NCI-H1436 treated with DMSO at 0.1 percent for 48 hours (cell line): Measurements from ENCODE around the gene MEIS1.
"Not testable (repeated sequence)": the region's sequence is repeated elsewhere in the genome, so short reads cannot be mapped to it uniquely, and the experiment has no call there.

Experiments
- DNase-seq: peaks from one replicate; lab custom pipeline; 2025; lab: John Stamatoyannopoulos, UW

The MEIS1 gene

DNA sequence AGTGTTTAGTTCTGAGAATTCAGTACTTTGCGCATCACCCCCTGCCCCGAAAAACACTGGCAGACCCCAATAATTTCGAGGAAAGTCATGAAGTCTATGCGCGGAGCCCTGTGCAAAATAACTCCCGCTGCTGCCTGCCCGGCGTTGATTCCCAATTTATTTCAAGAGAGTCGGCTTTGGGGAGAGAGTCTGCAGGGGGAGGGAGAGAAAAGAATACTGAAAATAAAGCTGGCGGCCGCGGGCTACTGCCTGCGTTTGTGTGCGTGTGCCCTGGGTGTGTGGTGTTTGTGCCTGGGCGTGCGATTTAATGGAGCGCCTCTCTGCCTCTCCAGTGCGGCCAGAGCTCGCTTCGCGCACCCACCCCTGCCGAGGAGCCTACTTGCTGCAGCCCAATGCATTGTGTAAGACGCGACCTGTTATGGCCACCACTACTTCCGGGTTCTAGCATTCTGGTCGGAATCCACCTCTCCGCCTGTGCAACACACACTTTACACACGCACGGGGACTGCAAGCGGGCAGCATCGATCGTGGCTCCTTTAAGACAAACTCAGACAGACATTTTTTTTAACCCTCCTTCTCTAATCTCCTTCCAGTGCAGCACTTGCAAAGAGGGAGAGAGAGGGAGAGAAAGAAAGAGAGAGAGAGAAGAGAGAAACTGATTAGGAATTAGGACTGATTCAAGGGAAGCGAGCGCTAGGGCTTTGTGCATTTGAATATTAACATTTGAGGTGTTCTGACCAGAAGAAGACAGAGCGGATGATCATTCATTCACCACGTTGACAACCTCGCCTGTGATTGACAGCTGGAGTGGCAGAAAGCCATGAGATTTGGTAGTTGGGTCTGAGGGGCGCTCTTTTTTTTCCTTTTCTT, at the start of gene MEIS1:
MEIS1 (plus strand) TSS at position 447 of the 870 bp plus-strand sequence. CDS start 732 bp downstream, outside the sequence.
- DNase-seq: peak; percentile 70

DNA sequence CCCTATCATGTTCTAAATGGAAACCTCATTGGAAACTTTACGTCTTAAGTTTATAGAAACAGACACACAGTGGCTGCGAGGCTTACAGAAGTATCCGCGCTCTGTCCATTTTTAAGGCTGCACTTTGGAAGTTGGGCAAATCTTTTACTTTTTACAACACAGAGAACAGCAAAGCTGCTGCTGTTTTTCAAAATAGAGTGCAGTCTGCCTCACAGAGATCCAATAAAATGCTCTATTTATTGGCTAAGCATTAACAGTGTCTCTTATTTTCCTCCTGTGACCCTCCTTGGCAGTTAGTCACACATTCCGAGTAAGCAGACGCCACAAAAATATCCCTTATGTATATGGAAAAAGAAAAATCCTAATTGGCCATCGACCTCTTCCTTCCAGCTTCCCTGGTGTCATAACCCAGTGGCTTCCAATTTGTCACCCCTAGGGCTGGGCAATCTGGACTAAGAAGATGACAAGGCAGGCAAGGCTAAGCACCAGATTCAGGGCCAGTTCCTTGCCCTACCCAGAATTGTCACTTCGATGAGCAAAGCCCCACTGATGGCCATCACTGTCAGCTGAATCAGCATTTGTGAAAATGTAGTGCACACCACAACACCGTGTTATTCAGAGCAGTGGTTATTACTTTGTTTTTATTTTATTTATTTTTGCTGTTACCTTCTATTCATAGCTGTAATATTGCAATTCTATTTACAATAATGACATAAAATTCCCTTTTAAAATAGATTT, 47.7 kb upstream of the MEIS1 start:
- DNase-seq: no peak

DNA sequence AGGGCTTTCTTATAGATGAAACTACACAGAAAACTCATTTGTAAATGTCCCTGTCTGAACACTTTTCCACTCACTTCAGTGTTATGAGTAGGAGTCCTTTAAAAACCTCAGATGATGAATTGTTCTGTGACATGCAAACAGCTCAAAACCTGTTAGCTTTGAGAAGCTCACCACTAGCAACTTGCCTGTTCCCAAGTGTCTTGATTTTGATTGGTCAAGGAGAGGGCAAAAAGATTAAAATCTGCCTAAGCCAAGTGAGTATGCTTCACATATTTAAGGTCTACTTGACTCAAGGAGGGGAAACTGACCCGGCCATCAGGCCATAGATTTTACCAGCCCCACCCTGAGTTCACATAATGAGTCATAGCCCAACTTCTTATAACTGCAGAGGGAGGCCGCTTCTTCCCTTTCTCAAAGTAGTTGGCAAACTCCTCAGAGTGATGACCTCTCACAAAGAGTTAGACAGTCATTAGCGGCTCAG, 45.2 kb upstream of the MEIS1 start:
- DNase-seq: no peak

DNA sequence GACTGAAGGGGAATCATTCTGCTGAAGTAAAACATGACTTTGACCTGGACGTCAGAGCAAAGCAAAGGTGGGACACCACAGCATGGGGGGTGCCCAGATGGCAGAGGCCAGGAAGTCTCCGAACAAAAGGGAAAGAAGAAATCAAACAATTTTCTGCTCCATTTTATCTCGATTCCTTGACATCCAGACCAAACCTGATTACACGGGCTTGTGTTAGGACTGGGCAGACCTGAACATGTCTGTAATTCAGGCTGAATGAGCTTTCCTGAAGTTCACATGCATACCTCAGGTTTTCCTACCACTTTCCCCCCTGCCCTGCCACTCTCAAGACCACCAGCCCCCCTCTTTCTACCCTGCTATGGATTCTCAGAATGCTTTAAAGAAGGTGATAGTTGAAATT, 44.8 kb upstream of the MEIS1 start:
- no peak for DNase-seq

DNA sequence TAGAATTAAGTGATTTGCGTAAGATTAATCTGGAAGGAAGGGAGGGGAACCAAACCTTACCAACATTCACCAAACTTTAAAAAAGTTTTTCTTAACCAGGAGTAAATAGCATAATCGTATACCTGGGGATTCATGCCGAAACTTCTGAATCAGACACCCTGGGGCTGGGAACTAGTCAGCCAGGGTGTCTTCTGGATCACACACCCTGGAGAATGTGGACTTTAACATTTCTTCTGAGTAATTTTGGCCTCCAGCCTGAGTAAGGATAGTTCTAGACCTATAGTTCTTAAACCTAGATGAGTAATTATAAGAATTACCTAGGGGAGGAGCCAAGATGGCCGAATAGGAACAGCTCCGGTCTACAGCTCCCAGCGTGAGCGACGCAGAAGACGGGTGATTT, 44.1 kb upstream of the MEIS1 start:
- DNase-seq: no peak

DNA sequence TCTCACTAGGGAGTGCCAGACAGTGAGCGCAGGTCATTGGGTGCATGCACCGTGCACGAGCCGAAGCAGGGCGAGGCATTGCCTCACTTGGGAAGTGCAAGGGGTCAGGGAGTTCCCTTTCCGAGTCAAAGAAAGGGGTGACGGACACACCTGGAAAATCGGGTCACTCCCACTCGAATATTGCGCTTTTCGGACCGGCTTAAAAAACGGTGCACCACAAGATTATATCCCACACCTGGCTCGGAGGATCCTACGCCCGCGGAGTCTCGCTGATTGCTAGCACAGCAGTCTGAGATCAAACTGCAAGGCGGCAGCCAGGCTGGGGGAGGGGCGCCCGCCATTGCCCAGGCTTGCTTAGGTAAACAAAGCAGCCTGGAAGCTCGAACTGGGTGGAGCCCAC, 43.7 kb upstream of the MEIS1 start:
- not testable (repeated sequence) for DNase-seq

DNA sequence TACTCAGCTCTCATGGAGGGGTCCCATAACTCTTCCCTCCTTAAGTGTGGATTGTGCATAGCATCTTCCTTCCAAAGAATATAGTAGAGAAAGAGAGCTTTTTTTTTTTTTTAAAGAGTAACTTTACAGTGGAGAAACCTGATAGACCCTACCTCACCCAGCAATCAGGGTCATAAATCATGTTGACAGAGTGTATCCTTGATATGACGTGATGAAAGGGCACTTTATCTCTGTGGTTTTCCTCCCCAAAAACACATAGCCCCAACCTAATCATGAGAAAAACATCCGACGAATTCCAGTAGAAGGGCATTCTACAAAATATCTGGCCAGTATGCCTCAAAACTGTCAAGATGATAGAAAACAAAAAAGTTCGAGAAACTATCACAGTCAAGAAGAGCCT, 29.5 kb upstream of the MEIS1 start:
- DNase-seq: no peak

DNA sequence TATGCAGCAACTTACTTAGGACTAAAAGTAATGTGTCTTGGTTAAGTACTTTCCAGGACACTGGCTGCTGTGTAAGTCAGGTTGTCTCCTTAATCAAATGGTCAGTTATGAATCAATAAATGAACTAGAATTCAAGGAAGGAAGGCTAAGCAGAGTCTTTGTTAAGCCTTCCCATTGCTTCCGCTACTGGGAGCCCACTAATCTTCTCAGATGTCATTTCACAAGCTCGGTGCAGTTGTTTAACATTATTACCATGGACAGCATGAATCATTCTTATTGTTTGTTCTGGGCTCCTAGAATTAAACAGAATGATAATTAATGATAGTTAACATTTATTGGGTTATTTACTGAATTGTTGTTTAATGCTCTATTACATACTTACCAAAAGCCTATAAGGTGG, 26.0 kb upstream of the MEIS1 start:
- no peak for DNase-seq

DNA sequence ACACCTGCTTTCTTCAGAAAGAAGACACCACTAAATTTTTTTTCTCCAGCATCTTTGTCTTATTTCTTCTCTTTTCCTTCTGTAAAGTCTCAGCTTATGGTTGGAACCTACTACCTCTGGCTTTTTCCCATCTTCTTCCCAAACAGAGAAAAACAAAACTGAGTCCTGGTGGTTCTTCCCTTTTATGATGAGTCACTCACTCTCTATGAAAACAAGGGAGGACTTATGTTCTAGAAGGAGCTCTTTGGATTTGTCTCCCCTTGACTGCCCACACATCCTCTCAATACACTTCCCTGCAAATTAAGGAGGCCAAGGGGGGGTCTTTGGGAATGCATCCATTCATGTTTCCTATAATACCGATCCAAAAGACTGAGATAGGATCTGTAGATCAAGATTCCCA, 22.1 kb upstream of the MEIS1 start:
- DNase-seq: no peak

DNA sequence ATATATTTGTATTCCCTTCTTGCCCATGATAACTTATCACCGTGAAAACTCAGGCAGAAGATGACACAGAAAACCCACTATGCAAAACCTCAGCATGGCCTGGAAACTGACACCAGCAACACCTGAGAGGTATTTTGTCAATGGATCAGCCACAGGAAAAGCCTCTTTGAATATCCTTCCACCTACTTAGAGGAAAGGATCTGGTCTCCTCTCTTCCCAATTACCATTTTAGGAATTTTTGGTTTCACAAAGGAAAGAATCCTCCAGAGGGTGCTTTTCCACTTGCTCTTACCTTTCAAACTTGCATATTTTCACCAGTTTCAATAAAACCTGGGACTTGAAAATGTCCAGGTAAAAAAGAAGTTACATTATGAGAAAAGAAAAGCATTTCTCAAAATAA, 20.0 kb upstream of the MEIS1 start:
- no peak for DNase-seq

DNA sequence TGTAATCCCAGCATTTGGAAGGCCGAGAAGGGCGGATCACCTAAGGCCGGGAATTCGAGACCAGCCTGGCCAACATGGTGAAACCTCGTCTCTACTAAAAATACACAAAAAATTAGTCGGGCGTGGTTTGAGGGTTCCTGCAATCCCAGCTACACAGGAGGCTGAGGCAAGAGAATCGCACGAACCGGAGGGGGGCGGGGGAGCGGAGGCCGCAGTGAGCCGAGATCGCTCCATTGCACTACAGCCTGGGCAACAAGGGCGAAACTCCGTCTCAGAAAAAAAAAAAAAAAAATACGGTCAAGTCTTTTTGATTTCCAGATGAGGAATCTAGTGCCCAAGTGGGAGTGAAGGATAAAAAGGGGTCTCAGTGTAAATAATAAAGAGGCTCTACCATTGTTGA, 16.5 kb upstream of the MEIS1 start:
- no peak for DNase-seq

DNA sequence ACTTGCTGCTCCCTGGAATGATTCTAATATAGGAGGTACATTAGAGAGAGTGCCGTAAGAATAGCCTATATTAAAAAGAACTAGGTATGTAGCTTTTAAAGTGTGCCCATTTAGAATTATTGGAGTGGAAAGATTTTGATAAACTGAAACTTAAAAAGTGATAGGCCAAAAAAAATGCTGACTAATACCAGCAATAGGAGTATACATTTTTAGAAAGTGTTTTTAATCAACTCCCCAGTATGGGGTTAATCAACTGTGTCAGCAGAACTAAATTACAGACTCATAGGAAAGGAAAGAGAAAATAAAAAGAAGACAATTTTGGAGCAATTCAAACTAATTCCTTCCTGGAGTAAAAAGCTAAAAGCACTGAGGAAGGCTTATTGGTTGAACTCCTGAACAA, 13.3 kb upstream of the MEIS1 start:
- no peak for DNase-seq

DNA sequence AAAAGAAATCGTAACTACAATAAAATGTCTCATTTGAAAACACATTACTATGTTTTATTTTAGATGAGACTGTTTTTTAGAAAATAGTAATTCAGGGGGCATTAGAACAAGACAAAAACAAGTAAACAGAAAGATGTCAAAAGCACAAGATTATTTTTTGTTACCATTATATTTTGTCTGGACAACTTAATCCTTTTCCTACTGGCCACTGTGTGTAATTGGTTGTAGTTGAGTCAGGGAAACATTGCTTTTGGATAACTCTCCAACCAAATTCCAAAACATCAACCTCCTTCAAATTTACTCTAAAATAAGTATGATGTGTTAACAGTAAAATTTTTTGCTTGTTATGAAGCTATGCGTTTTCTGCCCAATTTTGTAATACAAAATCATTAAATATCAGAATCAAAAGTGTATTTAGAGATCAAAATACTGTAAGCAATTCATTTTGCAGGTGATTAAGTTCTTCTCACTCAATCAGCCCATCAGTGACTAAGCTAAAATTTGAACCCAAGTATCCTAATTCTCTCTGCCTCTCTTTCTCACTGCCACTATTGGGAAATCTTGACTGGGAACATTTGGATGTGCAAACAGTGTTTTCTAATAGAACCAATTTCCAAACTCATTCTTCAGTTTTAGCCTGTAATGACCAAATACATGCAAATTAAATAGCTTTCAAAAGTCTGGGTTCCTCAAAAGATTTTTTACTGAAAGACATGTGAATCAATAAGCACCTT, 11.4 kb upstream of the MEIS1 start:
- no peak for DNase-seq

DNA sequence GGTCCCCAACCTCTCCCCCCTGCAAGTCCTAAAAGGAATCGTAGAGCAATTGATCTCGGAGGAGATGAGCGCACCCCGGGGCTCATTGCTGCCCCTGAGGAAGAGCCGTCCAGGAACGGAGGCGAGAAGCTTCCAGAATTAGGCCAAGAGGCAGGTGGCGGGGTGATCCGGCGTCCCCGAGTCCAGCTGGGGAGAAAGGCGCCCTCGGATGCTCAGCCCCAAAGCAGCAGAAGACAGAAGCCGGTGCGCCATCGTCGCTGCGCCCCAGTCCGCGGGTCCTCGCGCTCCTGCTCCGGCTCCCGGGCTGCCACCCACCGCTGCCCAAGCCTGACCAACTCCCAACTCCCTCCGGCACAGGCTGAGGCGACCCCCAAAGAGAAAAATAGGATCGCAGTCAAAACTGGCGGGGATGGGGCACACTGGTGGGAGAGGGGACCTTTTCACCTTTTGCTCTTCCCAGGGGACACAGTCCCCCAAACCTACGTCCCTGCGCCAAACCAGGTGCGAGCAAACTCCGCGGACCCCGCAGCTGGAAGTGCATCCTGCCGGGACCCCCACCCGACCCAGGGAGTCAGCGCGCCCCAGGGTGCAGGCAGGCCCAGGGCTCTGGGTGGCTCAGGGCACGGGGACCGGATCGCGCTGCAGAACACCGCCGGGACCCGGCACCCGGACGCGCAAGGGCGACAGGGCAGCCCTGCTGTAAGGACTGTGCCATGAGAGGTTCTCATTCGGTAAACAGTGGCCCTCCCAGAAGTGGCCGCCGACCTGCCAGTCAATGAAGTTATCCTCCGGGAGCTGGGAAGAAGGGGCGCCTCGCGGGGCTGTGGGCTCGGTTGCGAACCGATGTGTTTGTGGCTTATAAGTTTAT, 8.4 kb upstream of the MEIS1 start:
- no peak for DNase-seq

DNA sequence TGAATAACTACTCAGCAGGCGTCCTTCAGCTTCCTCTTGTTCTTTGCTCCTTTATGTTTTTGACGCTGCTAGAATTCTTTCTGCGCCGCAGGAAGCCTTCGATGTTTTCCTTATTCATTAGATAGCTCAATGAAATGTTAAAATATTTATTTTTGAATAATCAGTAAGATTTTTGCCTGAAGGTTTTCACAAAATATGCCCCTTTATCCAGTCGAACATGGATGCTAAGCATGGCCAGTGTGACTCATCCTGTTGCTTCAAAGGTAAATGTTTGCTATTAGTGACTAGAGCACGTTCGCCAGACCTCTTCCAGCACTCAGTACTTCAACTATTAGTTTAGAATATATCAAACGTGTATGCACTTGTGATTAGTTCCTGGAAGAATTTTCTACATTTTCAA, 7.6 kb upstream of the MEIS1 start:
- DNase-seq: no peak

DNA sequence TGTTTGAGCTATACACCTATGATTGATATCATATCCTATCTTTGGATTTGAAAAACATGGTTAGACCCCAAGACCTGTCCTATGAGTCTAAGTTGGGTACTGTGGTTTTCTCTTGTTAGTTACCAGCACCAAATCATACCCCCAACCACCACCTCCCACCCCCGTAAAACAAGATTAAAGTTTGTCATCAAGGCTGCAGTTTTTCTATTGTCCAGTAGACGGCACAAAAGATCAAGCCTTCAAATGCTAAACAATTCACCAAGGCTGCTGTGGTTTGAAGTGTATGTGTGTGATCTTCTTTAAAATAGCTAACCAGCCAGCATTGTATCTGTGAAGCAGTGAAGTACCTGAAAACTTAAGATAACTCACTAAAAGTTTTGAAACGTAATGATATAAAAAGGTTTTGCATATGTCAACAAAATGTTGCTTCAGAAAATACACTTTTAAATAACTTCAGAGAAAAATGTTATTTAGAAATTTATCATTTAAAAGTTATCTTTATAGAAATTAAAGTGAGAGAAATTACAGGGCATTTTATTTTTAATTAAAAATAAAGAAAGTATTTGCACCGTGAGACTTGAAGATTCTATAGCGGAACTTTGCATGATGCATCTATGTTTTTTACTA, 5.8 kb upstream of the MEIS1 start:
- peak; percentile 22 for DNase-seq

DNA sequence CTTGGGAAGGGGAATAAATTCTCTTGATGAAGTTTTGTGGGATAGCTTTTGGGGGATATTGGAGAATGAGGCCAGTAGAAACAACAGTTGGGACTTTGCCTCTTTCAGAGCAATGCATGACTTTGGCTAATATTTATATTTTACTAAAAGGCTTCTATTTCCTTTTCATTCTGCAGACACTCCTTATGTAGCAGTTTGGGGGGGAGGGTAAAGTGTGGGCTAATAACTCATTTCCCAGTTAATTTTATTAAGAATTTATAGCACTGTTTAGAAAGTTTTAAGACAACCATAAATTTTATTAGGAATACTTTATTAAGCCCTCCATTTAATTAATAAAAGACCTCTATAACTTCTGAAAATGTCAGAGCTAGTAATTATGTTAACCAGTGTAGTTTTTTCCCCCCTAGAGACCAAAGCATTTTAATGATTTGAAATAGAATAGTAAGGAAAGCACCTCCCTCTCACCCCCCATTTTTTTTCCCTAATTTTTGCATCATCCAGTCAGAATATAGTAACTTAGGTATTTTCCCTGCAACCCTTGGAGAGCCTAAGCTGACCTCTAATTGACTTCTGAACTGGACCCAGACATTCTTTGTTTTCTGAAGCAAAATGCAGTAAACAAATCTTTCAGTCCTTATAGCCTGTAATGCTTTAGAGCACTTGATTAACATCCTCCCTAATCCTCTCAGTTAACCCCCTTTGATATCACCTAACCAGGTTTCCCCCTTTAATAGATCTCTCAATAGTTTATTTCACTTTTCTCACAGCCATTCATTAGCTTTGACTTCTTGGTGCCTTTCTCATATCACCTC, 5.0 kb upstream of the MEIS1 start:
- no peak for DNase-seq

DNA sequence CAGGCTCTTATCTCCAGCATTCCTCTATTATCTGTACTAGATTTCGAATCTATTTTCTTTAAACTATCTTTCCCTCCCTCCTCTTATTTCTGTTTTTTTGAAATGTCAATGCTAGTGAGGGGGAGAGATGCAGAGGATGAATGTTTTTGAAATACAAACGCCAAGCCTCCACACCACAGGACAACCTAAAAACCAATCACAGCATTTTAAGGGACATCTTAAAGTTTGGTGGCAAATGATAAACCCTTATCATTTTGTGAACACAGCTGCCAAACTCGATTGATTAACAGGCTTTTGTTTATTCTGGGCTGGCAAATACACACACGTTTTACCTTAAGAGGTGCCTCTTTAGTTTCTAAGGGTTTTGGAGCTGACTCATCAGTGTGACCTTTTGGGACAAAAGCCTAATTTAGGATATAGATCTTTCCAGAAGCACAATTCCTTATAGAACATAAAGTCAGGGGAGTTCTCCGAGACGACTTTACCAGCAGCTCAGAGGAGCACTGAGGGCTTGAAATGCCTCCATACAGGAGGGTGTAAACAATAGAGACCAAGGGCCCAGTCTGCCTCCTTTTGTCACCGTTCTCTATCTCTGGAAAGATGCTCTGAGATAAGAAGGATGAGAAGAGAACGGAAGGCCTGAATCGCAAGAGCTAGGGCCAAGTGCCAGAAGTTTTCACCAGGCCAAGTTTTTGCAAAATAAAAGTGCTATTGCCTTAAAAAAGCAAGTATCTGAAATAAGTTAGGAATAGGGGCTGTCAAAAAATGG, 4.2 kb upstream of the MEIS1 start:
- DNase-seq: no peak

DNA sequence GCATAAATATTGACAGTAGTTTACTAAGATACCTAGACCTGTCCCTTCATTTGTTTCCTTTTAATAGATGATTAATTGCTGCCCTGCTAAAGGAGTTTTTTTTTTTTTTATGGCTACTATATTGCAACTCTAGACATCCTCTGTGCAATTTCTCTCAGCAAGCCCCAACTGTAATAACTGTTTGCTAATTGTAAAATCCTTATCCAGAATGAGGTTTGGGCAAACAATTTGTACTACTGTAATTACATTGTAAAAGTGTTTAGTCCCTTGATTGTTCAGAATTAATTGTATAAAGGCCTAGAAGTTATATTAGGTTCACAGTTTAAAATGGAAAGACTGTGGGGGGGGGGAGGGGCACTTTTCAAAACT, 3.7 kb upstream of the MEIS1 start:
- no peak for DNase-seq
